EH (cell line): ENCODE measurements around the gene ACSL3.
"Not testable (repeated sequence)": the region's sequence is repeated elsewhere in the genome, so short reads cannot be mapped to it uniquely, and the experiment has no call there.

Source experiments
- DNase-seq: peaks from one replicate; pipeline ENCODE4 v3.0.0-alpha.2; 2015; ENCODE audit warnings: low read depth

ACSL3 gene

DNA sequence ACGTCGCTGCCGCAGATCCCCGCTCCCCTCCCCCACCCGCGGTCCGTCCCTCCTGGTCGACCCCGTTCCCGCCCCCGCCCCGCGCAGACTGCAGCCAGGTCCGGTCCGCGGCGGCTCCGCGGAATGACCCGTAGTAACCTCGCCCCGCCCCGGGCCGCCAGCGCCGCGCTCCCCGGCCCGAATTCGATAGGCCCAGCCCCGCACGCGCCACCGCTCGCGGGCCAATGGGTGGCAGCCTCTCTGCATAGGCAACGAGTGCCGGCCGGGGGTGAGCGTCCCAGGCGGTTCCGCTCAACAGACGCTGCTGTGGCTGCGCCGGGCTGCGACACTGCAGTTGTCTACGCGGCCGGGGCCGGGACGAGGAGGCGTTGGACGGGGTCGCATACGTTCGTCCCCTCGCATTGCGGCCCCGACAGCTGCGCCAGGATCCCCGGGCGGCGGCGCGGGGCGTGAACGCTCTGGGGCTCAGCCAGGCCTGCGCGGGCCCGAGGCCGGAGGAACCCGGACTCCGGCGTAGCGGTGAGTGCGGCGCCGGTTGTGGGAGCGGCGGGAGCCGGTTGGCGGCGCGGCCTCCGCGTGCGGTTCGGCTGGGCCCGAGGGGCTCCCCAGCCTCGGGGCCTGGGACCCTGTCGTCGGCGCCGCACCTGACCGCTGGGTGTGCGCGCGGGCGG lies at the start of gene ACSL3:
Gene ACSL3, plus strand, starts transcription at position 297 of the 671 bp plus-strand sequence. CDS start 47,737 bp downstream, outside the sequence.
- peak; percentile 93 for DNase-seq

DNA sequence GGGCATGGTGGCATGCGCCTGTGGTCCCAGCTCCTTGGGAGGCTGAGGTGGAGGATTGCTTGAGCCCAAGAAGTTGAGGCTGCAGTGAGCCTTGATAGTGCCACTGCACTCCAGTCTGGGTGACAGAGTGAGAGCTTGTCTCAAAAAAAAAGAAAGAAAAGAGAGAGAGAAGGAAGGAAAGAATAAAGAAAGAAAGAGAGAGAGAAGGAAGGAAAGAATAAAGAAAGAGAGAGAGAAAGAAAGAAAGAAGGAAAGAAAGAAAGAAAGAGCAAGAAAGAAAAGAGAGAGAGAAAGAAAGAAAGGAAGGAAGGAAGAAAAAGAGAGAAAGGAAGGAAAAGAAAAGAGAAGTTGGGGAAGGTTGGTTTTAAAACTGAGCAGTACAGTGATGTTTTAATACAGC lies 49.0 kb upstream of the ACSL3 start:
- no peak for DNase-seq

DNA sequence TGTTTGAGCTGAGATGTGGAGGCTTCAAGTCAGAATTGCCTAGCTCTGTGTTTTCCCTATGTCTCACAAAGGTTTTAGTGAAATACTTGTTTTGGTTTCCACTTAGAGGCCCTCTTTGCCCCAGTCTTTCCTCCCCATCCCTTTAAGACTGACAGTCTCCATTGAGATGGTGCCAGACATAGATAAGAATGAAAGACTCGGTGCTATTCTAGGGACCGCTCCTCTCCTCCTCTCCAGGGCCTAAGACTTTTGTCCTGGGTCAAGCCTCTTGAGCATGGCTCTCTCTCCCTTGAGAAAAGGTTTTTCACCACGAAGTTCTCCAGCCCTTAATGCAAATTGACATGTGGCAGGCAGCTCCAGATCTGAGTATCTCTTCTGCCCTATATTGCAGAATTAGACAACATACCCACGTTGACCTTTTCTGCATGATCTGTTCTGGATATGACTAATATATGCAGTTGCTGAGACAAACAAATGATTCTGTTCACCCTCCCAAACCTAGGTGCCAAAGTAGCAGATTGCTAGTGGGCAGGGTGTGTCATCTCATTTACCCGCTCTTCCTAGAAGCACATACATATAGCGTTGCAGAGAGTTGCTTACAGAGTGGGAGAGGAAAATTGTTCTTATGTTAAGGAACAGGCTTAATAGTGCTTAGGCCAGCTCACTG lies 47.5 kb upstream of the ACSL3 start:
- no peak for DNase-seq

DNA sequence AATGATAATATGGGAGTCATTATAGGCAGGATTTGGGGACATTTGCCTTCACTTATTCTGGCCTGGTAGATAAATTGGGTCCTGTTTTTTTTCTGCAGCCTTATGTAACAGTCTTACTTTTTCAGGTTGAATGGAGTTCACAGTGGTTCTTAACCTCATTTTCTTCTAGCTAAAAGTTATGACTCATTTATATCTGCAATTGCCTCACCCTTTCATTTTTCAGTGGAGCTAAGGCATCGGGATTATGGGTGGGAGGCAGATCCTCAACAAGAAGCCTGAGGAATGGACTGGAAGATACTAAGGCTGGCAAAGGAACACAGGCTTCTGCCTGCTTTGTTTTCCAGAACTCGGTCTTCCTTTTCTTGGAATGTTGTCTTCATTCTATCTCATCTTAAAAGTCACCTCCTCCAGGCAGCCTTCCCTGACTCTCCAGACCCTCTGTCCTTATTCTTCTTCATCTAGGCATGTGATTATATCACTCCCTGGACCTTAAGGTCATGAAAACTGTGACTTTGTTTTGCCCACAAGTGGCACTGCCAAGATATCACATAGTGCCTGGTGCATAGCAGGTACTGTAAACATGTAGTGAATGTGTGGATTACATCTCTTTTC lies 41.0 kb upstream of the ACSL3 start:
- DNase-seq = peak; percentile 56

DNA sequence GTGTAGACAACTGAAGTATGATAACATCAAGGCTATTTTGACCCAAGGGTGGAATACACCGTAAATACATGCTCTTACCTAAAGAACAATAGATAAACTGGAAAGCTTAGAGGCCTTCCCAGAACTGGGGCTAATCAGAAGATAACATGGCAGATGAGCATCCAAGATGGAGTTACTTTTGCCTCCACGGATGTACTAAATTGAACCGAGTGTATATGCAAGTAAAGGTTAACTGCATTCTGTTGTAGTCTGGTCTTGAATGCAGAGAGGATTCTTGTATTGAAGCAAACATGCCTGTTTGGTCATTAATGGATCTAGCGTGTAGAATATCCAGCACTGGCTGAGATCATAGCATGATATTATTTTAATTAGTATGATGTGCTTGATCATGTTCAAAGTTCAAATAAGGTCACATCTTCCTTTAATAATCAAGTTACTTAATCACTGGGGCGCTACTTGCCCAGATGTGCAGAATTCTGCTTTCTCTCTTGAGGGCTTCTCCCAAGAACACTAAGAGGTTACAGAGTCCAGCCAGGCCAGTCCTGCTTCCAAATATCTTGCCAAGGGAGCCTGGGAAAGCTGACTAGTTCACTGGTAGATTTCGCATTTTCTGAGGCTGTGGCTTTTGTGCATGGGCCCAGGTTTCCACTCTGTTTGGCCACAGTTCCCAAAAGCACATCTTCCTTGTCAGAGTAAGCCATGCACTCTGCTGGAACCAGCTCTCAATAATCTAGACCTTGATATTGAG lies 37.5 kb upstream of the ACSL3 start:
- no peak for DNase-seq

DNA sequence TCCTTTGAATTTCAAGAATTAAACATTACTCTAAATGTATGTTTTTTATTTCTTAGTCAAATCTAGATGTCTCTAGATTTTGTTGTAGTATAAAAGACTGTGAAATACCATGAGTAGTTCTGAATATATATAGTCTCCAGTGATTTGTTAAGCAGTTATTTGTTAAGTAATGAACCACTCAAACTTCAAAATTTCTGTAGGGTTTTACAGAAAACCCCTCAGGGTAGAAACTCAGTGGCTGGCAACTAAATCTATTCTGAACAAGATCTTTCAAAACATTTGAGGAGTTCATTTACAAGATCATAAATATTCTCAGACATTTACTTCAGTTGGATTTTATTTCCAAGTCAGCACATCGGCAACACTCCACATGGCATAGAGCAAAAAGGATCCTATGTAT lies 35.8 kb upstream of the ACSL3 start:
- DNase-seq = peak; percentile 27

DNA sequence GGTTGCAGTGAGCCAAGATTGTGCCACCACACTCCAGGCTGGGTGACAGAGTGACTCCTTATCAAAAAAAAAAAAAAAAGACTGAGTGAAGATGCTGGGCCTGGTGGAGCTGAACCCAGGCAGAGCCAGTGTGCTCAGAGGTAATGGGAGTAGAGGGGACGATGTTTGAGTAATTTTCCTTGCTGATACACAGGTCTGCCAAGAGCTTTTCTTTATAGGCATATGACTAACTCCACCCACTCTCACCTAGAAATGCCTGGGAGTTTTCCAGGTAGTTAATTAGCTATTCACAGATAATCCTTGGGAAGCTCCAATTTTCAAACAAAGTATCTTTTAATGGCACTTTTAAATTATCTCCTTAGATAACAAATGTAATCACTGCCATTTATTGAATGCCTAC lies 33.4 kb upstream of the ACSL3 start:
- no peak for DNase-seq

DNA sequence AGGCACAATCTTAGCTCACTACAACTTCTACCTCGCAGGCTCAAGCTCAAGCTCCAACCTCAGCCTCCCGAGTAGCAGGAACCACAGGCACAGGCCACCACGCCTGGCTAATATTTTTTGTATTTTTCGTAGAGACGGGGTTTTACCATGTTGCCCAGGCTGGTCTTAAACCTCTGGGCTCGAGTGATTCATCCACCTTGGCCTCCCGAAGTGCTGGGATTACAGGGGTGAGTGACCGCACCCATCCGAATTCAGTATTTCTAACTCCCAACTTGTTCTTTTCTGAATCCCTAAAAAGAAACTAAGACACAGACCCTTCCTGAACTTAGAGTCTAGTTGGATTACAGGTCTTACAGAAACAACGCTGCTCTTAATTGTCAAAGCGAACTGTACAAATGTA lies 32.3 kb upstream of the ACSL3 start:
- no peak for DNase-seq

DNA sequence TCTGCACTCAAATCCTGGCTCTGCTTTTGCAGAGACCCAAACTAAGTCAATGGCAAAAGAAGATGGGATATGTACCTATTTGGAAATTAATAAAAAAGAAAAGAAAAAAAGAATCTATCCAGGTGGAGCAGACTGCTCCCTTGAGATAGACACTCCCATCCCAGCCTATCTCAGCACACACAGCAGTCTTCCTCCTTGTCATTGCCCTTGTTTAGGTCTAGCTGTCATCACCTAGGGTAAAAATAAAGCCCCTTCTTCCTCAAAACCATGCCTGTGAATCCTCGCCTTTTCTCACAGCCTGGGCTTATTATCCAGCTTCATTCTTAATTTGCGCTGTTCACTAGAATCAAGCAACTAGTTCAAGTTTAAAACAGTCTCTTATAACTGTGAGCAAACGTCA lies 30.7 kb upstream of the ACSL3 start:
- no peak for DNase-seq

DNA sequence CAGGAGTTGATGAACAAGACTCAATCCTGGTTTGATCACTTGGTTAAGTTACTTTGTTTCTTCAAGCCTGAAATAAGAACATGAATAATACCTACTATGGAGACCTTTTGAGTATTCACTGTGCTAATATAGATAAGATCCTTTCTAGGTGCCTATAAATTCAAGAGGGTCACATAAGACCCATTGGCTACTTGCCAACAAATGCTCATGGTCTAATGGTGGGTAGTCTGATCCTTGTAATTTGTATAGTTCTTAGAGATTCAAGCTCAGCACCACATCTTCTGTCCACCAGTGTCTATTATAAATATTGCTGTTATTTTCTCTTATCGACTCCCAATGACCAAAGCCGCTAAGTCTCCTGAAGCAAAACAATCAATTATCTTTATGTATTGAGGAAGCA lies 27.4 kb upstream of the ACSL3 start:
- DNase-seq = no peak

DNA sequence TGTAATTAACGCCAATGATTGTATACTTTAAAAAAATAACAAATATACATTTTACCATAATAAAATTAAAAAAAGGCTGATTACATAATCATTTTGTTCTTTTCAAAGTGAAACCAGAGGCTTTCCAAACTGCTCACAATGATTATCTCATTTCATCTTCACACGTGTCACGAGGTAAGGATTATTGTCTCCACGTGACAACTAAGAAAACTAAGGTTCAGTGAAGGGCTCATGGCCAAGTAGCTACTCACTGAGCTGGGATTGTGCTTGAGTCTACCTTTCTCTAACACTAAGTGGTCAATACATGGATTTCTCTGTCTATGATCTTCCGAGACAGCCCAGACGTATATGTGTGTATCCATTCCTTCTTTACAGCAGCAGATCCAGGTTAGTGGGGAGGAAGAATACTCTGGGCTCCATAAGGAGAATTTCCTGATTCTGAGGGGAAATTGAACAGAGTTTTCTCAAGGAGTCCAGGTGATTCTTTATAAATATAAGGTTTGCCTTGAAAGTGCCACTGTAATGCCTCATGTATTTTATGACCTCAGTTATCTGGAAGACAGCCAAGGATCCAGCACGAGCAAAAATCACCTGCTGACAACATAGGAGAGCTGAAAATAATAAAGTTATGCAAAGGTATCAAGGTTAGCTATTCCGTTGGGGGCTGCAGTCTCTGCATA lies 25.6 kb upstream of the ACSL3 start:
- no peak for DNase-seq

DNA sequence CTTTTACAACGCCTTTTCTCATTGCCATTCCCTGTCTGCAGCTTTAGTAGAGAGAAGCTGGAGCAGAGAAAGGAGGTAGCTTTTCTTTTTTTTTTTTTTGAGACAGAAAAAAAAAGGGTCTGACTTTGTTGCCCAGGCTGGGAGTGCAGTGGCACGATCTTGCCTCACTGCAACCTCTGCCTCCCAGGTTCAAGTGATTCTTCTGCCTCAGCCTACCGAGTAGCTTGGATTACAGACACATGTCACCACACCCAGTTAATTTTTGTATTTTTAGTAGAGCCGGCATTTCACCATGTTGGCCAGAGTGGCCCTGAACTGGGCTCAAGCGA lies 25.0 kb upstream of the ACSL3 start:
- no peak for DNase-seq

DNA sequence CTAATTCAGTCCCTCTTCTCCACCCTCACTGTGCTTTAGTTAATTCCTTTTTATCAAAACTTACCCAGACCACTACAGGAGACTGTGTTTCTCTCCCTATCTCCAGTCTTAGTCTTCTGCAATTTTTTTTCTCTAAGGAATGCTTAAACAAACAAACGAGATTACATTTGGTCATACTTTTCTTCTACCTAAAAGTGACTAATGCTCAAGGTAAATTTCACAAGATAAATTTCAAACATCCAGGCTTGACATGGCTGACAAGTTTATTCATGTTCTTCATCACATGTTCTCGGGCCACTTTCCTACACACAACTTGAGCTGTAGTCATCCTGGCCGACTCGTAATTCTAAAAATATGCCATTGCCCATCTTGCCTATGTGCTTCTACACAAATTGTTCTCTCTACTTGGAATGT lies 23.2 kb upstream of the ACSL3 start:
- peak; percentile 42 for DNase-seq

DNA sequence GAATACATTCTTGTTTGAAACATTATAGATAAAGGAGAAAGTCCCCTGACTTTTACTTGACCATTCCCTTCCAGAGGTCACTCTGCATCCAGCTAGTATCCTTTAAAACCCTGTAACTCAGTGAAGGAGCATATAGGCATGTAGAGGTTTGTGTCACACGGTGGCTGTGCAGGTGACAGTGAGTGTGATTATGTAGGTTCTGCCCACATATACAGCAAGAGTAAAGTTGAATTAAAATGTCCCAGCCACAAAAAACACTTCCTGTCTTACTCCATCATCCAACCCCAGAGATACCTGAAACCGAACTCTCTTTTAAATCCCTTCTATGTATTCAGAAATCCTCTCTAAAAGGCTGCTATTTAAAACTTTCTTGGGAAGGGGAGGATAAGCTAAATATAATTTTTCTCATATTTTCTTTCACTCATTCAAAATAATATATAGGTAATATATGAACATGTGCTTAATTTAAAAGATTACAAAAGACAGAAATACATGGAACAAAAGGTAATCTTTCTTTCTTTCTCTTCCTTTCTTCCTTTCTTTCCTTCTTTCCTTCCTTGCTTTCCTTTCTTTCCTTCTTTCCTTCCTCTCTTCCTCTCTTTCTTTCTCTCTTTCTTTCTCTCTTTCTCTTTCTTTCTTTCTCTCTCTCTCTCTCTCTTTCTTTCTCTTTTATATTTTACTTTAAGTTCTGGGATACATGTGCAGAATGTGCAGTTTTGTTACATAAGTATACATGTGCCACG lies 20.6 kb upstream of the ACSL3 start:
- no peak for DNase-seq

DNA sequence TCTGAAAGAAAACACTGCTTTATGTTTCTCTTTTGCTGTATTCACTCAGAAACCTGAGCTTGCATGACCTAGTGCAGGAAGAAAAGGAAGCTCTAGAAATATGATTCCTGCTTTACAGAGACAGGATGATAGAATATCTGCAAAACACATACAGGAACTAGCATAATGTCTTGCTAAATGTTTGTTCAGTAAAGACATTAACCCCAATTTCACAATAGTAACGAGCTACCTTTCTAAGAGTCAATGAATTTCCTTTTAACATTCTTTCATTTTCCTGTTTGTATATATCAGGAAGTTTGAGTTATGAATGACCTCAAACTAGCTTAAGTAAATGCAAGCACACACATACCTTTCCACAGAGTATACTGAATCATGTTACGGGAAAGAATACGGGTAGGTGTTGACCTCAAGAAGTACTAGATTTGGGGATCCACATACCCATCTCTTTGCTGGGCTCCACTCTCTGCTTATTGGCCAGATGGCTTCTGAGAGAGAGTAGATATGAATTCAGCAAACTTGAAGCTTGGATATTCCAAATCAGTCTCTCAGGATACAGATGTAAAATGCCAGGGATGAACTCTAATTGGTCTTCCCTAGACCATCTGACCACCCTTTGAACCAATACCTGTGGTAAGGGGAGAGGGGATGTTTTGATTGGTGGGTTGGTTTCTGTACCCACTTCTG lies 18.2 kb upstream of the ACSL3 start:
- peak; percentile 32 for DNase-seq

DNA sequence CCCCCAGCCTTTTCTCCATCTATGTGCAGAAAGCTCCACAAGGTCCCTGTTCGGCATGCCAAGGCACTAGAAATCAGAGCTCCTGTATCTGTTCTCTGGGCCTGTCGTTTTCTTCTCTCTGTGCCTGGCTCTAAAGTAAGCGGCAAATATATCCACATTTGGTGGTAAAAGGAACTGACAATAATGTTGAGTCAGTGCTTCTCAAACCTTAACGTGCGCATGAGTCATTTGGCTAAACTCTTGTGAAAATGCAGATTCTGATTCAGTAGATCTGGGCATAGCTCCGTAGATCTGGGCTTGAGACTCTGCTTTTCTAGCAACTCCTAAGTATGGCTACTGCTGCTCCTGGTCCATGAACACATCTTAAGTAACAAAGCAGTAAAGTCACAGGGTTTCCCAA lies 16.5 kb upstream of the ACSL3 start:
- DNase-seq = peak; percentile 92

DNA sequence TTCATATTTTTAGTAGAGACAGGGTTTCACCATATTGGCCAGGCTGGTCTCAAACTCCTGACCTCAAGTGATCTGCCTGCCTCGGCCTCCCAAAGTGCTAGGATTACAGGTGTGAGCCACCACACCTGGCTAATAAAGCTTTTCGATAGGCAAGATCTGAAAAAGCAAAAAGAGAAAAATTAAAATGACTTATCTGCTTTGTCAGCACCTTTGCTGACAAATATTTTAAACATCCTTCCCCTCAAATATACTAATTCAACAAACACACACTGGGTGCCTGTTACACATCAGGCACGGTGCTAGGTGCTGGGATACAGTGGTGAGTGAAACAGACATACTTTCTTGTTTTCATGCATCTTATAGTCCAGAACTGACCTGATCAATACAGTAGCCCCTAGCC lies 15.5 kb upstream of the ACSL3 start:
- DNase-seq = not testable (repeated sequence)

DNA sequence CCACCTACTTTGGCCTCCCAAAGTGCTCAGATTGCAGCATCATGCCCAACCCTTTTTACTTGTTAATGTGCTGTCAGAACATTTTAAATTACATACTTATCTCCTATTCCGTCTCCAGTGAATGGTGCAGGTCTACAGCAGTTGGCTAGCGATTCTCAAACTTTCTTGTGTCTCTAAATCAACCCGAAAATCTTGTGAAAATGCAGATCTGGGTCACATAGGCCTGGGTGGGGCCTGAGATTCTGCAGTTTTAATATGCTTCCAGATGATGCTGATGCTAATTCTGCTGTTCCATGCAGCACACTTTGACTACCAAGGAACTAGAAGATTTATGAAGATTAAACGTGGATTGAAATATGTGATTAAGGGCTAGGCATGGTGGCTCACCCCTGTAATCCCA lies 14.8 kb upstream of the ACSL3 start:
- DNase-seq = no peak

DNA sequence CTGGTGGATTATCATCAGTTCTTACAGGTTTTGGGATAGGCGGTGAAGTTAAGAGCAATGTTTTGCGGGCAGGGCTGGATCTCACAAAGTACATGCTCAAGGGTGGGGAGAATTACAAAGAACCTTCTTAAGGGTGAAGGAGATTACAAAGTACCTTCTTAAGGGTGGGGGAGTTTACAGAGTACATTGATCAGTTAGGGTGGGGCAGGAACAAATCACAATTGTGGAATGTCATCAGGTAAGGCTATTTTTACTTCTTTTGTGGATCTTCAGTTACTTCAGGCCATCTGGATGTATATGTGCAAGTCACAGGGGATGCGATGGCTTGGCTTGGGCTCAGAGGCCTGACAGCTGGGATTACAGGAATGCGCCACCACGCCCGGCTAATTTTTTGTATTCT lies 12.8 kb upstream of the ACSL3 start:
- DNase-seq = not testable (repeated sequence)

DNA sequence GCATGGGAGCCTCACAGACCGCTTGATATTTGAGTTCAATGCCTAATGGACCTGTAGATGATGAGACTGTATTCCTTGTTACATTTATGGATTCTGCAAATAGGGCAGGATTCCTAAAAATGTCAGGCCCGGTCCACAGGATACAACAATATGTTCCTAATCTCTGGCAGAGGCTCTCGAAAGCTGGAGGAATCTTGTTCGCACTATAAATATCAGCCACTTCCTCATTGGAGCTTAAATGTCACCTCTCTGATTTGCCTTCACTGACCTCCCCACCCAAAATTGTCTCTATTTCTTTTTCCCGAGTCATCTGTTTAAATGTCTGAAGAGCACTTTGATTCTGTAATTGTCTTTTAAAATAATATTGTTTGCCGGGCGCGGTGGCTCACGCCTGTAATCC lies 12.0 kb upstream of the ACSL3 start:
- no peak for DNase-seq
